GM18499 (cell line): ENCODE measurements around the gene SLC4A11.
"Not testable (repeated sequence)": the region's sequence is repeated elsewhere in the genome, so short reads cannot be mapped to it uniquely, and the experiment has no call there.

Experiments
- ATAC-seq: cut with Tn5 transposase; IDR thresholded peaks from one replicate; pipeline ENCODE4 v1.9.1; 2021; ENCODE audit warnings: moderate number of reproducible peaks; ENCODE audit not compliant: insufficient read depth, unreplicated experiment

Gene SLC4A11

DNA sequence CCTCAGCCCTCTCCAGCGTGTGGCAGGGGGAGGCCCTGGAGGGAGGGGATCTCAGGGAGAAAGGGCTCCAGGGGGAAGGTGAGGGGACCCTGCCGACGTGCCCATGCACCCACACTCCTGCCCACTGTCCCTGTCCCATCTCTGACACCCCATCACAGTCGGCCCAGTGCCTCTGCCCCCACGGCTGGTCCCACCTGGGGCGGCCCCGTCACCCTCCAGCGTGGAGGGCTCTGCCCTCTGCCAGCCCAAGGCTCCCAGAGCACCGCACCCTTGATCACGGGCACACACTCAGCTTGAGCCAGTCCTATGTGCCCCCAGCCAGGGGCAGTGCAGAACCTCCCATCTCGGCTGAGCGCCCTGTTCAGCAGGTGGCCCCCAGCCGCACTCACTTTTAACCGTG lies 9.2 kb downstream of the SLC4A11 start:
- no peak for ATAC-seq

DNA sequence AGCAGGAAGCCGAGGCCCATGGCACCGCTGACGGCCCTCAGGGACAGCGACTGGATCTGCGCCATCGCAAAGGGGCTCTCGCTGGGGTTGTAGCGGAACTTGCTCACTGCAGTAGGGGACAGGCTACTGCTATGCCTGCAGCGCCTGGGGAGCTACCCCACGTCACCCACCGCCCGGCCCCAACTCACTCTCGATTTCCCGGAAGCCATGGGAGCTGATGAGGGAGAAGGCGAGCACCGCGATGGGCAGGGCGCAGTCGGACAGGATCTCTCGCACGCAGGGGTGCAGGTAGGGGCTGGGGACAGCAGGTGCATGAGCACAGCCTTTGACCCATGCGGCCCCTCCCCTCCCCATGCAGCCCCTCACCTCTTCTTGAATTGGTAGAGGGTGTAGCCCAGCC lies 9.8 kb downstream of the SLC4A11 start:
- no peak for ATAC-seq

DNA sequence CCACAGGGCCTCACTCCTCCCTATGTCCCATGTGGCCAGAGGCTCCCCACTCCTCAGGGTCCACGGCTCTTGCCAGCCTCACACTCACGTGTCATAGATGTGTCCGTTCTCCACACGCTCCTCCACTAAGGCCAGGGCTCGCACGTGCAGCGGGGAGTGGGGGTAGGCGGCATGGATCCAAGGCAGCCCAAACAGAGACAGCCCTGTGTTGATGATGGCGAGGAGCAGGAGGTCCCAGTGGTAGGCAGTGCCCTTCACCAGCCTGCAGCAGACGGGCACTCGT lies 10.3 kb downstream of the SLC4A11 start:
- ATAC-seq: no peak

DNA sequence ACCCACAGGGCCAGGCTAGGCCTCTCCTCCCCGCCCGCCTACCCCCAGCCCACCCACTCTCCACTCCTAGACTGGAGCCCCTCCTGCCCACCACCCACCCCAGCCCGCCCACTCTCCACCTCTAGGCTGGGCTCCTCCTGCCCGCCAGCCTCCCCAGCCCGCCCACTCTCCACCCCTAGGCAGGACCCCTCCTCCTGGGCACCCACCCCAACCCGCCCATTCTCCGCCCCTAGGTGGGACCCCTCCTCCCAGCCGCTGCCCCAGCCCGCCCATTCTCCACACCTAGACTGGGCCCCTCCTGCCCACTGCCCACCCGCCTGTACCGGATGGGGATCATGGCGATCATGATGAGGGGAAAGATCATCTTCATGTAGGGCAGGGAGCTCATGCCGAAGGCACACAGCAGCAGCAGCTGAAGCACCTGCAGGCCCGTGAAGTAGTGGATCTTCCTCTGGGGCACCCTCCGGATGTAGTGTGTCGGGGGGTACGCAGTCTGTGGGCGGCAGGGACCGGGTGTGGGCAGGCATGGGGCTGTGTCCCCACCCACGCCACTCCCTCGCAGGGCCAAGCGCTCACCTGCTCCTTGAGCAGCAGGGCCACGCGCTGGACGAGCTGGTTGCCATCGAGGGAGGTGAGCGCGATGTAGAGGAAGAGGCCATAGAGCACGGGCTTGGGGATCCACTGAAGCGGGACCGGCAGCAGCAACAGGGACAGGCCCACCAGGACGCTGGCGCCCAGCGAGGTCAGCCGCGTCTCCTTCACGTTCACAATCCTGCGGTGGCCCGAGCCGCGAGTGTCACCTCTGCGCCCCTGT lies 10.8 kb downstream of the SLC4A11 start:
- no peak for ATAC-seq

DNA sequence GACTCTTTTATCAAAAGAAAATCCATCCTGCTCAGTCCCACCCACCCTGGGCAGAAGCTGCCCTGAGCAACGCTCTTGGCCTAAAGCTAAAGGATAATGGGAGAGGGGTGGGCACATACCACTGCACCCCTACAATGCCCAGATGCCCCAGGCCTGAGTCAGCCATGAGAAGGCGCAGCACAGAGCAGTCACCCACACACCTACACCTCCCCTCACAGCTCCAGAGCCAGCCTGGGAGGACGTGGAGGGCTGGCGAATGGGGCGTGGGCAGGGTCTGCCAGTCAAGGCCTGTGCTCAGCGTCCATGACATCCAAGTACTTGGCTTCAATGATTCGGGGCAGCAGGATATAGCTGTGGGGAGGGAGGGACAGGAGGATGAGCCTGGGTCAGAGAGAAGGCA lies 11.5 kb downstream of the SLC4A11 start:
- no peak for ATAC-seq

DNA sequence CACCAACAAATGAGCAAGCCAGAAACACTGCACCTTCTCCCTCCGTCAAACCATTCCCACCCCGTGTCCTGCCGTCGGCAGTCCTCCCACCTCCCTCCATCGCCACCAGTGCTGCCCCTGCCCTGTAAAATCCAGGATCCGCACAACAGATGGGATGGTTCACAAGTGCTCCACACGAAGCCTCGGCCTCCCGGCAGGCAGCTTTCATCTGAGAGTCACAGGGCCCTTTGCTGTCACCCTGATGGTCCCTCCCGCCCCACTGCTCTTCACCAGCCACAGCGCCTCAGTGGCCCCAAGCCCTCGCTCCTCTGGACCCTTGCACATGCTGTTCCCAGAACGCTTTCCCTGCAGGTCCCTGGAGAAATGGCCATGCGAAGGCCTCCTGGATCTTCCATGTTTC lies 12.1 kb downstream of the SLC4A11 start:
- ATAC-seq: no peak

DNA sequence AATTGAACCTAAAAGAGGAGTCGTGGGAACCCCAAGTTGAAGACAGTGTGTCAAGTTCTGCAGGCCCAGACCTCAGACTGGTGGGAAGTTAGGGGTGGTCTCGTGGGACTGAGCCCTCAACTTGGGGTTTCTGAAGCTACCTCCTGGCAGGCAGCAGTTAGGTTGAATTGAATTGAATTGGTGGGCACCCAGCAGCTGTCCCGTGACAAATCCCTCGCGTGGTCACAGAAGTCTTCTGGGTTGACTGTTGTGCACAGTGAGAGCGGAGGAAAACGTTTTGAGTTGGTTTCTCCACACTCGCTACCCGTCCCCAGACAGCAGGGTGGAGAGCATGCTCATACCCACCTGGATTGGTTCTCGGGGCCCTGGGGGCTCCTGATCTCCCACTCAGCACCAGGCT lies 12.9 kb downstream of the SLC4A11 start:
- ATAC-seq: no peak

DNA sequence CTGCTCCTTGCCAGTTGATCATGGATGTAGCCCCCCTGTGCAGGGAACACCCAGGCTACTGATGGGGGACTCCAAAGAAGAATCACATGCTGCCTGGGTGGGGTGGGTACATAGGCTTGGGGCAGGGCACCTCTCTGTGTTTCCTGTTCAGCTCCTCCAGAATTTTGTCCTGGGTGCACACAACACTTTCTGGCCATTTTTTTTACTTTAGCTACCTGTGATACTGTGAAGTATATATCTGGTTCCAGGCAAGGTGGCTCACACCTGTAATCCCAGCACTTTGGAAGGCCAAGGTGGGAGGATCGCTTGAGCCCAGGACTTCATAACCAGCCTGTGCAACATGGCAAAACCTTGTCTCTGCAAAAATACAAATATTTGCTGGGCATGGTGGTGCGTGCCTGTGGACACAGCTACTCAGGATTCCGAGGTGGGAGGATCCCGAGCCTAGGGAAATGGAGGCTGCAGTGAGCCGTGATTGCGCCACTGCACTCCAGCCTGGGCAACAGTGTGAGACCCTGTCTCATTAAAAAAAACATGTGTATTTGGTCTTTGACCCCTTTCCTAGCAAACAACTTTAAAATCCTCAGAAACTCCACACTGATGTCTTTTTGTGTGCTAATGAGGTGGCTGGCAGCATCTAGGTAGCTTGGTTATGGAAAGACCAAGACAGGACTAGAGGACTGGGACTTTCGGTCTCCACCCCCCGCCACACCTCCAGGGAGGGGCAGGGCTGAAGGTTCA lies 14.1 kb downstream of the SLC4A11 start:
- no peak for ATAC-seq

DNA sequence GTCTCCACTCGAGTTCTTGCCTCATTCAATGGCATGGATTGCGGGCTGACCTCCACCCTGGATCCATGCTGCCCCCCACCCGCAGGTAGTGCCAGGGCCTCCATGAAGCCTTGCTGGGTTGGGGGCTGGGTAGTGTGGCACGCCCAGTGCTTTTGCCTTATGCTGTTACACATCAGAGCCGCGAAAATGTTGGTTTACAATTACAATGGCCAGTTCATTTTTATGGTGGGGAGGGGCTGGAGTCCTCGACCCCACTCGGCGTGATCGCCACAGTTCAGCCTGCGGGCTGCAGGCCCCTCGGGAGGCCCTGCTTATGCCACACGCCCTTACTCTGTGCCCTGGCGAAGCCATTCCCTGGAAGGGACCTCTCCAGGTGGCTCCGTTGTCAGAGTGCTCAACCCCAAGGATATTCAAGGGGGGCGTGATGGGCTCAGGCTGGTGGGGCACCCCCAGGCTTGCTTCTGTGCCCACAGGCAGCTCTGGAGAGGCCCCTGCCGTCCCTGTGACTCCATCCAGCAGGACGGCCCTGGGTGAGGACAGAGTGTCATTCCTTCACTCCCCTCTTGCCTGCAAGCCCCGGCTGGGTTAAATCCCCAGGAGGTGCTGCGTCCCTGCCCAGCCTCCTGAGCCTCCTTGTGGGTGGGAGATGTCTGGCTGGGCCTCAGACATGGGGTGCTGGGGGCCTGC lies 14.9 kb downstream of the SLC4A11 start:
- no peak for ATAC-seq

DNA sequence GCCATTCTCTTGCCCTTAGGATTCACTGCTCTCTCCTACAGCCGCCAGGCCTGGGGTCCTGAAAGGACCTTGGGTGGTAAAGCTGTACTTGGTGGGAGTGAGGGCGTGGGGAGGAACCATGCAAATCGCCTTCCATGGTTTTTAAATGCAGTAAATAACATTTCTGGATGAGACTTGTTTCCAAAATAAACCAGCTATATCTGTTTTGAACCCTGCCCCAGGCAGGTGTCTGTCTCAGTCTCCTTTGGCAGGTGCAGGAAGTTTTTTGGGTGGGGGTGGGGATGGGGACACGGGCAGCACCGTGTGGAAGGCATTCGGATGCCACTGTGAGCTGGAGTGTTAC lies 15.4 kb downstream of the SLC4A11 start:
- ATAC-seq: no peak

DNA sequence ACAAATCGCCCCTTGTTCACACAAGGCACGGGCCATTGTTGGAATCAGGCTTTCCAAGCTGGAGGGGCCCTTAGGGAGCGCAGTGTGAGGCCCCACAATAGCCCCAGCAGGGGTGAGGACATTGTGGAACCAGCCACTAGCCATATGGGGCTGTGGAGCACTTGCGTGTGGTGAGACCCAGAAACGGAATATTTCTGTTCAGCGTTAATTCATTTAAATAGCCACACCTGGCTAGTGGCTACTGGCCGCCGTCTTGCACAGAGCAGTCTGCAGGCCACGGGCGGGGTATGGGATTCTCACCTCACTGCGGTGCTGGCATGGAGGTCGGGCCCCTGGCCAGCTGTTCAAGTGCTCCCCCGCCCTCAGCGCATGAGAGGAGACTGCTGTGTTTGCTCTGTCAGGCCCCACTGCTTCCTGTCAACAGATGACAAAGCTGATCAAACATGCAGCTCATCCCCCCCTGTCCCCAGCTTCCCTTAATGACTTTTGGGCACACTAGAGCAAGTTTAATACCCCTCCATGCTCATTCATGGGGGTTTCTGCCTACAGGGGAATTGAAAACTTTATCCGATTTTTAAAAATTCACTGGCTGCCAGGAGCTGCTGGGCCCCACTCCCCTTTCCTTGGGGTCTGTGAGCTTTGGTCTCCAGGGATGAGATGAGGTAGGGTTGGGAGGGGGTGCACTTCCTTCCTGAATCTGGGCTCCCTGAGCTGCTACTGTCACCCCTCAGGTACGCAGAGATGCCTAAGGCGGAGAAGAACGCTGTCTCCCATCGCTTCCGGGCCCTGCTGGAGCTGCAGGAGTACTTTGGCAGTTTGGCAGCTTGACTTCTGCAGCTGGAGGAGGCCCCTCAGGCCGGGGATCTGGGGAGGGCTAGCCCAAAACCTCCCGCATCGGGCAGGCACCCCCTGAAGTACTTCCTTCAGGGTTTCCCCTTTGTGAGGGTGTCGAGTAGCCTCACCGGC lies 16.1 kb downstream of the SLC4A11 start:
- ATAC-seq: no peak

DNA sequence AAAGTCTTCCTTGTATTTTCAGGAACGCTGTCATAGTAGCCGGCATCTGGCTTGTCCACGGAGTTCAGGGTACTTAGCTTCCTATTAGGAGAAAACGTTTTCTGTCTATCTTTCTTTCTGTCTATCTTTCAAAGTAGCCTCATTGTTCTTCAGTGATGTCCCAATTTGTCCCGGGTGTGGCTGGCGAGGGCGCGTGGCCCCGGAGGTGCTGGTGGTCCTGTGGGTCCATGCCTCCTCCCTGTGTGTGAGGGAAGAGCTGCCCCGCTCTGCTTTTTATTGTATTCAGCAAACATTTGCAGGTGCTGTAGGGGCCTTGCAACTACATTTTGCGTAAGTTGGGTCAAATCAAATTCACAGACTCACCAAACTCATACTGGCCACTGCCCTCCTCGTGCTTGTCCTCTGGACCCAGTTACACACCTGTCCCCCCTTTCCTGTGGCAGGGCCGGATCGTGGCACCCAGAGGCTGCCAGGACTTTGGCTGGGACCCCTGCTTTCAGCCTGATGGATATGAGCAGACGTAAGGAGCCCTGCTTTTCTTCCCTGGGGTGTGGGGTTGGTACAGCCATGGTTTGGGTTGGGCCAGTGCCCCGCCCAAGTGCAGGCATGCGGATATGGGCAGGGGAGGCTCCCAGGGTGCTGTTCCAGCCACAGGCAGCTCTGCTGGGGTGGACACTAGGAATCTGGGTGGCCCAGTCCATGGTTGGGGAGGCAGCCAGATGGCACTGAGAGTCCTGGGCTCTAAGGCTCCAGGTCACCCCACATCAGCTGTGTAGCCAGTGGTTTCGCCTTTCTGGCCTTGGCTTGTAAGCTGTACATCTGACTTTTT lies 17.4 kb downstream of the SLC4A11 start:
- no peak for ATAC-seq

DNA sequence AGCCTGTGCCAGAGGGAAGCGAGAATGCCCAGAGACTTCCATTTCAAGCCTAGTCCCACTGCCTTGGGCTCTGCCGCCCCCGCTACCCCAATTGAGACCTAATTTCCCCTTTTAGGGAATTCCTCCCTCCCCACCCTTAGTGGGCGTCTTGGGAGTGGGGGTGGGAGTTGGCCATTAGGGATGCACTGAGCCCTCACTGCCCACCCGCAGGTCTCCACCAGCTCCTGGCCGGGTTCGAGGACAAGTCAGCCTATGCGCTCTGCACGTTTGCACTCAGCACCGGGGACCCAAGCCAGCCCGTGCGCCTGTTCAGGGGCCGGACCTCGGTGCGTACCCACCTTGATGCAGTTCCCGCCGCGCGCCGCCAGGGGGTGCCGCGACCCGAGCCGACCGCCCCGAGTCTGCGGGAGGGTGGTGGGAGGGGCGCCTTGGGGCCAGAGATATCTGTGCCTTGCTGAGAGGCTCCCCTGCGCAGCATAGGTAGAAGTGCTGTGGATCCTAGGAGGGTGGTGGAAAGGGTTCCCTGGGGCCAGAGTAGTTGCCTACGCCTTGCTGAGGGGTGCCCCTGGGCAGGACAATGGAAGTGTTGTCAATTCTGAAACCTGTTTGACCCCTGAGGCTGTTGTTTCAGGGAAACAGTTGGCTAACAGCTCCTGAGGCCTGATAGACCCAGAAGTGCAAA lies 20.5 kb downstream of the SLC4A11 start:
- no peak for ATAC-seq

DNA sequence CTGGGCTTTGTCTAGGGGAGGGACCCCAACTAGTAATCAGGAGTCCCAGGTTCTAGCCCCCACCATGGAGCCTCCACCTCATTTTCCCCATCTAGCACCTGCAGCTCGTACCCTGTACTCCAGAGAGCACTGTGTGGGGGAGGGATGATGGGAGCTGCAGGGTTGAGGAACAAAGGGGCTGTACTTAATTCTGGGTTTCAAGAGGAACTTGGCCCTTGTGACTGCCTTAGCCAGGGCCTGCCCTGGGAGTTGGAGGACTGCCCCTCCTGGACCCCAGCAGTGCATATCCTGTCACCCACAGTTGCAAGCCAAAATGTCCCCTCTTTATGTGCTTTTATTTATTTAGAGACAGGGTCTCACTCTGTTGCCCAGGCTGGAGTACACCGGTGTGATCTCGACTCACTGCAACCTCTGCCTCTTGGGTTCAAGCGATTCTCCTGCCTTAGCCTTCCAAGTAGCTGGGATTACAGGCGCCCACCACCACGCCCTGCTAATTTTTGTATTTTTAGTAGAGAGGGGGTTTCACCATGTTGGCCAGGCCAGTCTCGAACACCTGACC lies 23.6 kb downstream of the SLC4A11 start:
- not testable (repeated sequence) for ATAC-seq

DNA sequence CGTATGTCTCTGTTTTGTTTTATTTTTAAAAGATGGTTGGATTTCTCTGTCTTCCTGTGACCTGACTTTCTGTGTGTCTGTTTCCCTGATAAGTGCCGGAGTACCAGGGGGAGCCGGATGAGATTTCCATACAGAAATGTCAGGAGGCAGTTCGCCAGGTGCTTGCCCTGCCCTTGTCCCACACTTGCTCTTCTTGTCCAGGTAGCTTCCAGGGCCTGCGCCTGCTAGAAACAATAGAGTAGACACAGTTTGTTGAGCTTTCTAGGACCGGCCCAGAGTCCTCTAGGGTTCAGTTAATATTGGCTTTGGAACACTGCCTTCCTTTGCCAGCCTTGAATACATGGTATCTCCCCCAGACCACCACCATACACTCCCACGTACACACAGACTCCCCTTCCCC lies 25.8 kb downstream of the SLC4A11 start:
- ATAC-seq: no peak

DNA sequence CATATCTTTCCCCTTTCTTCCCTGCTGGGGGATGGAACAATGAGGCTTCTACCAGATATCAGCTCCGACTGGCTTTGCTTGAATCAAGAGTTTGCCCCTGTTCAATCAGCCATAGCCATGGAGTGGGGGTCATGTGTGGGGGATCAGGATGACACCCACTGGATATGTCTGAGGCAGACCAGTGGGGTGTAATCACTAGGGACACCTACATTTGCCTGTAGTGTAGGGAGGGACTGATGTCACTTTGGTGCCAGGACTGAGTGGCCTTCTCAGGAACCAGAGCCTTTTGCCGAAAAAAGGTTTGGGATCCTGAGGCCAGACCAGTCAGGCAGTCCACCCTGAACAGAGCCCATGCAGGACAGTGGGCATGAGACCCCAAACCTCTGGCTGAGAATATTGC lies 28.6 kb downstream of the SLC4A11 start:
- no peak for ATAC-seq

DNA sequence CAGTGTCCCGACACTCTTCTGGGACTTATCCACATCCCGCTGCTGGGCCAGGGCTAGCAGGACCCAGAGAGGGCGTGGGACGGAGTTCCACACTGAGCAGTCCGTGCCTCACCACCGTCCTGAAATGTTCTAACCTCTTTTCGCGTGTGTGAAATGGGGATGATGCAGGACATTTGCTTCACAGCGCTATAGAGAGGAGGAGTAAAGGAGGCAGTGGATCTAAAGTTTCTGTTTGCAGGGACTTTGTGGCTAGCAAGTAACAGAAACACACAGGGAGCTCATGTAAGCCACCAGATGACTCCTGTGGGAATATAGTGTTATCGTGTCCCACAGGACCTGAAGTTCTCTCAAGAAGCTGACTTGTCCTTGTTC lies 29.1 kb downstream of the SLC4A11 start:
- ATAC-seq: no peak

DNA sequence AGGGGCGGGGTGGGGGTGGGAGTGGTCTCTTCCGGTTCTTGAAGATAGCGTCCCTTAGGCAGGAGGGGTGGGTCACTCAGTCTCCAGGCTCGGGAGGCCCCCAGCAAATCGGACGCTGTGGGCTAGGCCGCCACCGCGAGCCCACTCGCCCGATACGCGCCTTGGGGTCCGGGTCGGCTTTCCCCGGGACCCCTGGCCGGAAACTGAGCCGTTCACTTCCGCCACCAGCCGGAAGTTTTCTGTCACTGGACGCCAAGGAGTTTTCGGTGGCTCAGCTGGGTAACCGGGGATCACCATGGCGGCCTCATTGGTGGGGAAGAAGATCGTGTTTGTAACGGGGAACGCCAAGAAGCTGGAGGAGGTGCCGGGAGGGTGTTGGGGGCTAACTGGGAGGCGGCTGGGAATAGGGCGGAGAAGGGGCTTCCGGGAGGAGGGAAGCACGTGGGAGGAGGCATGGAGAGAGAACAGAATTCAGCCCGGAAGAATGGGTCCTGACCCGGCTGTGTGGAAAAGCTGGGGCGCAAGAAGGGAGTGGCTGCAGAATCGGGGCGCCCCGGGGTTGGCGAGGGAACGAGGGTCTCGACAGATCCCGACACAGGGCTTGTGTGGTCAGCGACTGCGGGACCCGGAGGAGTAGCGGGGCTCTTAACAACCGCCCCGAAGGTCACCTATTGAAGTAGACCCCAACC lies 29.6 kb downstream of the SLC4A11 start, which contains the start of gene ITPA:
ITPA (plus strand) TSS at position 242 of the 689 bp plus-strand sequence; CDS start at position 296, 54 bp downstream.
- ATAC-seq: no peak
